H1 (cell line): ENCODE data around the gene PRR16. TPM values are rescaled to one million over a fixed set of nuclear protein-coding genes. Genes with fewer than 3 reads are reported as not detected.

ENCODE experiments used
- GABPA ChIP-seq: IDR thresholded peaks from 2 replicates; pipeline ENCODE4 v1.6.1; 2011; ENCODE audit warnings: mild to moderate bottlenecking, low read length, moderate library complexity, borderline replicate concordance; ENCODE audit not compliant: insufficient read depth
- polyA plus RNA-seq, 7 experiments: library from polyadenylated mRNA; depleted of rRNA in 3 of 7; stranded (reverse) in 5 of 7; unstranded in 2 of 7; fragments of >200 nt in 5 of 7; fragments of 200-250 nt in 2 of 7; gene quantifications; 1 replicate in 5 of 7; 2 replicates in 1 of 7; 4 replicates in 1 of 7; pipeline versions ENCODE4 v1.2.1 to v1.2.3, GENCODE V29; 2011 to 2013; ENCODE audit warnings: missing spikeins in 2 of 7, mixed read lengths in 2 of 7
- total RNA-seq: library from RNA; stranded (reverse); fragmentation: NEBNext Ultra II Directional; extraction: Animal tissue kit (Norgen Biotek cat#: 25700); gene quantifications from 2 replicates; pipeline ENCODE4 v1.2.1, GENCODE V29; 2021

The PRR16 gene
- total and polyA plus RNA-seq, 2 of the 8 experiments (the other 6 are each of a cell fraction or from before 2014, with no cell fraction given), result 0.73 to 1.6 TPM

DNA sequence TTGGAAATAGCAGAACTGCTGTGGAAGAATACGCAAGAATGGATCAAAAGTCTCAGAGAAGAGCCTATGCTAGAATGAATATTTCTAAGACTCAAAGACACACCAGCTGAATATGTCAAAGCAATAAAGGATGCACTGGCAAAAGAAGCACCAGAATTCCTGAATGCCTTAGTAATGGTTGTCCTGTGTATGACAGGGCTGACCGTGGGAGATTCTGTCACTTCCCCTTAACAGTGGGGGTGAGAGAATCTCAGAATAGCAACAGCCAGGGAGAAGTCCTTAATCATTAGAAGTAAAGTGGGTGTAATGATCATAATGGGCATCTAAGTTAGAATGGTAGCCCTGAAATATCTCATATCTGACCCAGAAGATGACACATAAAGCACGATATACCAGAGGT, 14.6 kb upstream of the PRR16 start (continued):
- no peak for TF ChIP-seq GABPA
